H9 (cell line): ENCODE results near the gene UMAD1. TPM values are rescaled to one million over a fixed set of nuclear protein-coding genes. Genes with fewer than 3 reads are reported as not detected.

Source experiments
- DNase-seq: peaks from one replicate; pipeline ENCODE4 v3.0.0-alpha.2; 2017
- H2AFZ ChIP-seq: one replicate; pipeline ENCODE4 v1.6.1; 2013; ENCODE audit warnings: mild to moderate bottlenecking, low read length, control low read depth, moderate library complexity
- H2AK5ac ChIP-seq: 2 replicates; pipeline ENCODE4 v1.6.1; 2013; ENCODE audit warnings: low read length, control low read depth, mixed read lengths; ENCODE audit not compliant: insufficient read length
- H2BK120ac ChIP-seq: one replicate; pipeline ENCODE4 v1.6.1; 2013; ENCODE audit warnings: low read depth, mild to moderate bottlenecking, low read length, control low read depth, inconsistent platforms; ENCODE audit not compliant: poor library complexity, severe bottlenecking
- H2BK12ac ChIP-seq: 2 replicates; pipeline ENCODE4 v1.6.1; 2013; ENCODE audit warnings: low read length, control low read depth, mixed read lengths, low read depth; ENCODE audit not compliant: insufficient read length
- H2BK15ac ChIP-seq: 2 replicates; pipeline ENCODE4 v1.6.1; 2013; ENCODE audit warnings: low read depth, low read length, control low read depth
- H2BK20ac ChIP-seq: one replicate; pipeline ENCODE4 v1.6.1; 2013; ENCODE audit warnings: low read depth, mild to moderate bottlenecking, low read length, control low read depth, inconsistent platforms; ENCODE audit not compliant: poor library complexity, severe bottlenecking
- H2BK5ac ChIP-seq: 2 replicates; pipeline ENCODE4 v1.6.1; 2013; ENCODE audit warnings: low read length, control low read depth, mixed read lengths; ENCODE audit not compliant: insufficient read length
- H3K14ac ChIP-seq: 2 replicates; pipeline ENCODE4 v1.6.1; 2013; ENCODE audit warnings: low read length, control low read depth; ENCODE audit not compliant: insufficient read depth
- H3K18ac ChIP-seq: 2 replicates; pipeline ENCODE4 v1.6.1; 2013; ENCODE audit warnings: low read depth, mild to moderate bottlenecking, mixed read lengths, low read length, control low read depth; ENCODE audit not compliant: insufficient read length
- H3K23ac ChIP-seq: 2 replicates; pipeline ENCODE4 v1.6.1; 2013; ENCODE audit warnings: low read length, control low read depth, mixed read lengths, low read depth; ENCODE audit not compliant: insufficient read length
- H3K23me2 ChIP-seq: 2 replicates; pipeline ENCODE4 v1.6.1; 2013; ENCODE audit warnings: low read depth, mild to moderate bottlenecking, mixed read lengths, low read length, control low read depth; ENCODE audit not compliant: insufficient read length, poor library complexity, severe bottlenecking
- H3K27ac ChIP-seq: 2 replicates; pipeline ENCODE4 v1.5.1; 2013; ENCODE audit warnings: low read length, control low read depth, mixed read lengths, low read depth; ENCODE audit not compliant: insufficient read length
- H3K27me3 ChIP-seq: 2 replicates; pipeline ENCODE4 v1.6.1; 2013; ENCODE audit warnings: low read length, control low read depth, inconsistent platforms; ENCODE audit not compliant: insufficient read depth
- H3K4ac ChIP-seq: 2 replicates; pipeline ENCODE4 v1.6.1; 2013; ENCODE audit warnings: low read depth, mild to moderate bottlenecking, control low read depth, inconsistent platforms, low read length, moderate library complexity
- H3K4me1 ChIP-seq: 2 replicates; pipeline ENCODE4 v1.6.1; 2013; ENCODE audit warnings: low read length, control low read depth, inconsistent platforms; ENCODE audit not compliant: insufficient read depth
- H3K4me2 ChIP-seq: 2 replicates; pipeline ENCODE4 v1.6.1; 2013; ENCODE audit warnings: low read length, control low read depth, mixed read lengths; ENCODE audit not compliant: insufficient read length, insufficient read depth
- H3K56ac ChIP-seq: 2 replicates; pipeline ENCODE4 v1.6.1; 2013; ENCODE audit warnings: low read depth, mild to moderate bottlenecking, mixed read lengths, low read length, control low read depth; ENCODE audit not compliant: insufficient read length
- H3K79me1 ChIP-seq: 2 replicates; pipeline ENCODE4 v1.6.1; 2013; ENCODE audit warnings: low read depth, mild to moderate bottlenecking, moderate library complexity, low read length, control low read depth, inconsistent platforms; ENCODE audit not compliant: insufficient read depth, poor library complexity, severe bottlenecking
- H3K79me2 ChIP-seq: 2 replicates; pipeline ENCODE4 v1.6.1; 2013; ENCODE audit warnings: low read length, control low read depth, inconsistent platforms; ENCODE audit not compliant: insufficient read depth
- H3K9ac ChIP-seq: 2 replicates; pipeline ENCODE4 v1.6.1; 2013; ENCODE audit warnings: low read length, control low read depth, mixed read lengths; ENCODE audit not compliant: insufficient read length; ENCODE audit errors: extremely low read depth
- H3K9me3 ChIP-seq: one replicate; pipeline ENCODE4 v1.6.1; 2013; ENCODE audit warnings: low read depth, low read length, inconsistent platforms; ENCODE audit not compliant: control insufficient read depth
- H3T11ph ChIP-seq: one replicate; pipeline ENCODE4 v1.6.1; 2013; ENCODE audit warnings: mild to moderate bottlenecking, low read length, control low read depth, inconsistent platforms
- H4K20me1 ChIP-seq: one replicate; pipeline ENCODE4 v1.6.1; 2013; ENCODE audit not compliant: control insufficient read depth, insufficient read length, insufficient read depth
- H4K5ac ChIP-seq: 2 replicates; pipeline ENCODE4 v1.6.1; 2013; ENCODE audit warnings: low read depth, mild to moderate bottlenecking, mixed read lengths, low read length, control low read depth; ENCODE audit not compliant: insufficient read length
- H4K8ac ChIP-seq: replicated peaks from 2 replicates; pipeline ENCODE4 v1.6.1; 2013; ENCODE audit warnings: low read length, control low read depth, mixed read lengths, low read depth; ENCODE audit not compliant: insufficient read length
- H4K91ac ChIP-seq: 2 replicates; pipeline ENCODE4 v1.6.1; 2013; ENCODE audit warnings: low read depth, mild to moderate bottlenecking, moderate library complexity, mixed read lengths, low read length, control low read depth; ENCODE audit not compliant: insufficient read length
- H3K27ac Mint-ChIP-seq, 3 experiments: 2 replicates in 2 of 3; 3 replicates in 1 of 3; pipeline ENCODE4 v1.8.0; 2020 to 2021; ENCODE audit warnings: mixed read lengths in 3 of 3, mild to moderate bottlenecking in 1 of 3, moderate library complexity in 1 of 3
- H3K27me3 Mint-ChIP-seq: 2 replicates; pipeline ENCODE4 v1.8.0; 2021; ENCODE audit warnings: low read depth, mild to moderate bottlenecking, moderate library complexity, mixed read lengths
- H3K36me3 Mint-ChIP-seq, 3 experiments: 2 replicates in 2 of 3; 3 replicates in 1 of 3; pipeline ENCODE4 v1.8.0; 2020 to 2021; ENCODE audit warnings: low read depth in 3 of 3, mixed read lengths in 3 of 3; ENCODE audit not compliant: insufficient read depth in 1 of 3
- H3K4me1 Mint-ChIP-seq, 2 experiments: 2 replicates each; pipeline ENCODE4 v1.8.0; 2020; ENCODE audit warnings: mixed read lengths in 2 of 2
- H3K4me3 Mint-ChIP-seq, 2 experiments: 2 replicates in 1 of 2; 3 replicates in 1 of 2; pipeline ENCODE4 v1.8.0; 2020 to 2021; ENCODE audit warnings: mild to moderate bottlenecking in 2 of 2, mixed read lengths in 2 of 2, moderate library complexity in 1 of 2
- H3K9me3 Mint-ChIP-seq, 2 experiments: 2 replicates in 1 of 2; 3 replicates in 1 of 2; pipeline ENCODE4 v1.8.0; 2020; ENCODE audit warnings: mild to moderate bottlenecking in 2 of 2, mixed read lengths in 2 of 2, moderate library complexity in 1 of 2
- CTCF ChIP-seq: fragments of 200-600 bp; sonication (generic); conservative IDR thresholded peaks from 3 replicates; pipeline ENCODE4 v1.8.0; 2021; ENCODE audit warnings: antibody characterized with exemption, mild to moderate bottlenecking
- total RNA-seq: library from RNA; stranded (reverse); gene quantifications from 2 replicates; pipeline ENCODE4 v1.2.1, GENCODE V29; 2021

Gene UMAD1
- total RNA-seq, 1 experiment from 2014 or later, result 8.9 TPM

DNA sequence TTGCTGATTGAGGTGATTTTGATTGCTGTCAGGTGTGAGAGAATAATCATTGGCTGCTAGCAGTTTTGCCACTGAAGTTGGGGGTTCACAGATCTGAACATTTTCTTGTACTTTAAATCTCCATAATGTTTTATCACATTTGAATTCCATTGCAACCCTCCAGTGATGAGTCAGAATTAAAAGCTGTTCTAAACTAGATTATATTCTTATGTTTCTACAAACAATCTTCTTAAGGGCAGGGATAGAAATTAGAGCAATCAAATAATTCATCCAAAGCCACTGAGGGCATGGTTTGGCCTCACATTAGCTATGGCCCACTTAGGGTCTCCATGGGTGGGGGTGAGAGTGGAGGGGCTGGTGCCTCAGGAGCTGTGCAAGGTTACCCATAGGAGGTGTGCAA, 130.9 kb downstream of the UMAD1 start:
- Histone ChIP-seq H3K56ac (no peak overlapping the region), H3K9me3 (no peaks in the 10 kb centered on the region), H3K4me2 (no peak overlapping the region), H4K8ac (no peak overlapping the region), H3K23me2 (no peaks in the 10 kb centered on the region), H2BK15ac (no peak overlapping the region), H3K4me1 (peaks cover 11% of the 10 kb centered on the region), H3K4ac (no peak overlapping the region), H3K27ac (no peak overlapping the region), H4K20me1 (no peaks in the 10 kb centered on the region), H3K79me1 (no peaks in the 10 kb centered on the region), H2BK120ac (no peak overlapping the region), H4K91ac (no peak overlapping the region), H2AFZ (no peak overlapping the region), H3K79me2 (no peaks in the 10 kb centered on the region), H3K23ac (no peak overlapping the region), H2BK20ac (no peak overlapping the region), H4K5ac (no peak overlapping the region), H3K14ac (no peak overlapping the region), H3T11ph (no peak overlapping the region), H2BK5ac (no peak overlapping the region), H2BK12ac (no peak overlapping the region), H3K18ac (no peak overlapping the region), H3K27me3 (no peaks in the 10 kb centered on the region), H3K9ac (no peak overlapping the region), H2AK5ac (no peak overlapping the region)
- no peak for DNase-seq
- peaks cover 20 to 22% of the 10 kb centered on the region in 2 experiments for H3K4me1 Mint-ChIP-seq
- H3K27ac Mint-ChIP-seq, result no peak overlapping the region
- no peaks in the 10 kb centered on the region for H3K9me3 Mint-ChIP-seq
- no peak overlapping the region for H3K4me3 Mint-ChIP-seq
- H3K36me3 Mint-ChIP-seq, result no peaks in the 10 kb centered on the region
- TF ChIP-seq CTCF, result no peak
- H3K27me3 Mint-ChIP-seq, result no peaks in the 10 kb centered on the region
